SK-N-SH (cell line): ENCODE data around the gene GPRIN3. TPM values are rescaled to one million over a fixed set of nuclear protein-coding genes. Genes with fewer than 3 reads are reported as not detected.

Experiments
- CTCF ChIA-PET: fragments of 300-600, 350-600 bp; formaldehyde crosslinking; extraction: SDS; loops from one replicate; lab custom pipeline; 2021; lab: Yijun Ruan, JAX
- POLR2A ChIA-PET: fragments of 350-600 bp; sonication (Branson Sonifier 250); formaldehyde crosslinking; extraction: SDS; loops from one replicate; lab custom pipeline; 2020; ENCODE audit warnings: antibody characterized with exemption, inconsistent platforms; lab: Yijun Ruan, JAX
- DNase-seq: peaks from one replicate; pipeline ENCODE4 v3.0.0; 2012
- H2AFZ ChIP-seq: fragments of 200-600 bp; sonication (generic); 2 replicates; pipeline ENCODE4 v1.8.1; 2016; ENCODE audit warnings: antibody characterized with exemption, mild to moderate bottlenecking, low read depth
- H3F3A ChIP-seq: fragments of 200-600 bp; sonication (generic); replicated peaks from 2 replicates; pipeline ENCODE3; 2016; ENCODE audit warnings: antibody characterized with exemption, mild to moderate bottlenecking; ENCODE audit not compliant: insufficient read depth
- H3K27ac ChIP-seq, 2 experiments: fragments of 200-500 bp in 1 of 2; fragments of 200-600 bp in 1 of 2; sonication (Bioruptor generic) in 1 of 2; sonication (generic), shearing (Covaris generic) in 1 of 2; 2 replicates each; pipeline versions ENCODE4 v1.5.1 to v1.6.1; 2014 to 2016; ENCODE audit warnings: low read depth in 2 of 2, inconsistent platforms in 1 of 2, low read length in 1 of 2, mild to moderate bottlenecking in 1 of 2, mixed read lengths in 1 of 2
- H3K27me3 ChIP-seq: fragments of 200-600 bp; sonication (generic), shearing (Covaris generic); 2 replicates; pipeline ENCODE4 v1.6.1; 2016; ENCODE audit warnings: mixed run types; ENCODE audit not compliant: insufficient read depth
- H3K36me3 ChIP-seq, 2 experiments: fragments of 200-500 bp in 1 of 2; fragments of 200-600 bp in 1 of 2; sonication (Bioruptor generic) in 1 of 2; sonication (generic) in 1 of 2; replicated peaks in 1 of 2; 2 replicates each; pipeline versions ENCODE3 to v1.5.1; 2014 to 2016; ENCODE audit warnings: low read length in 1 of 2, mild to moderate bottlenecking in 1 of 2; ENCODE audit not compliant: insufficient read depth in 2 of 2, control insufficient read depth in 1 of 2
- H3K4me1 ChIP-seq, 2 experiments: fragments of 200-500 bp in 1 of 2; fragments of 200-600 bp in 1 of 2; sonication (Bioruptor generic) in 1 of 2; sonication (generic), shearing (Covaris generic) in 1 of 2; 2 replicates each; pipeline versions ENCODE4 v1.5.1 to v1.6.1; 2014 to 2016; ENCODE audit warnings: low read depth in 1 of 2, low read length in 1 of 2, mixed run types in 1 of 2; ENCODE audit not compliant: insufficient read depth in 2 of 2, control insufficient read depth in 1 of 2
- H3K4me2 ChIP-seq: fragments of 200-600 bp; sonication (generic), shearing (Covaris generic); 2 replicates; pipeline ENCODE4 v1.6.1; 2017; ENCODE audit warnings: mixed run types
- H3K4me3 ChIP-seq, 2 experiments: fragments of 200-500 bp in 1 of 2; fragments of 200-600 bp in 1 of 2; sonication (Bioruptor generic) in 1 of 2; sonication (generic), shearing (Covaris generic) in 1 of 2; 2 replicates each; pipeline versions ENCODE4 v1.5.1 to v1.8.1; 2014 to 2016; ENCODE audit warnings: low read depth in 2 of 2, inconsistent platforms in 1 of 2, low read length in 1 of 2, mild to moderate bottlenecking in 1 of 2, mixed read lengths in 1 of 2, moderate library complexity in 1 of 2
- H3K79me2 ChIP-seq: fragments of 200-600 bp; sonication (generic); 2 replicates; pipeline ENCODE4 v1.8.1; 2017; ENCODE audit warnings: mild to moderate bottlenecking; ENCODE audit not compliant: insufficient read depth
- H3K9ac ChIP-seq: fragments of 200-600 bp; sonication (generic); 2 replicates; pipeline ENCODE4 v1.6.1; 2017; ENCODE audit warnings: mixed run types
- H3K9me2 ChIP-seq: fragments of 200-600 bp; sonication (generic); 2 replicates; pipeline ENCODE4 v1.6.1; 2017; ENCODE audit warnings: mixed run types
- H3K9me3 ChIP-seq: fragments of 200-600 bp; sonication (generic); 2 replicates; pipeline ENCODE4 v1.6.1; 2017; ENCODE audit warnings: mixed run types, mild to moderate bottlenecking, moderate library complexity
- H4K20me1 ChIP-seq: fragments of 200-600 bp; sonication (generic); 2 replicates; pipeline ENCODE4 v1.6.1; 2017; ENCODE audit warnings: mild to moderate bottlenecking, mixed run types; ENCODE audit not compliant: insufficient read depth
- ELF1 ChIP-seq: IDR thresholded peaks from 2 replicates; pipeline ENCODE4 v1.4.0; 2012
- EZH2phosphoT487 ChIP-seq: fragments of 200-600 bp; sonication (generic); IDR thresholded peaks from 2 replicates; pipeline ENCODE4 v1.6.1; 2017; ENCODE audit warnings: low read depth, mixed run types, mild to moderate bottlenecking, antibody characterized with exemption, moderate library complexity, borderline replicate concordance
- FOXJ3 ChIP-seq: sonication (generic); formaldehyde crosslinking; IDR thresholded peaks from 2 replicates; pipeline ENCODE4 v1.5.1; 2020; ENCODE audit warnings: mild to moderate bottlenecking, missing genetic modification reagents
- FOXM1 ChIP-seq: IDR thresholded peaks from 2 replicates; pipeline ENCODE4 v1.4.0; 2012; ENCODE audit warnings: low read depth, mild to moderate bottlenecking
- JUND ChIP-seq: IDR thresholded peaks from 2 replicates; pipeline ENCODE4 v1.4.0; 2012
- RAD21 ChIP-seq: IDR thresholded peaks from 2 replicates; pipeline ENCODE4 v1.6.1; 2012; ENCODE audit warnings: mild to moderate bottlenecking, low read length
- RXRA ChIP-seq: IDR thresholded peaks from 2 replicates; pipeline ENCODE4 v1.4.0; 2012; ENCODE audit warnings: low read depth, mild to moderate bottlenecking, borderline replicate concordance
- TAF1 ChIP-seq: IDR thresholded peaks from 2 replicates; pipeline ENCODE4 v1.6.1; 2012; ENCODE audit warnings: low read depth, mild to moderate bottlenecking, low read length, moderate library complexity, borderline replicate concordance
- TCF12 ChIP-seq: IDR thresholded peaks from 2 replicates; pipeline ENCODE4 v1.4.0; 2012
- WGBS: methylation state at CpG from one replicate; pipeline ENCODE4 v1.1.6; 2017; ENCODE audit warnings: low lambda C conversion rate; 5-methylcytosine and 5-hydroxymethylcytosine counted together
- polyA plus RNA-seq, 3 experiments: library from polyadenylated mRNA; depleted of rRNA; stranded (reverse); fragments of >200 nt; gene quantifications; 2 replicates each; pipeline ENCODE4 v1.2.3, GENCODE V29; 2012
- TF ChIP-seq, protein P1 (sequence below): fragments of 200-600 bp; sonication (generic); IDR thresholded peaks from 2 replicates; pipeline ENCODE4 v1.6.1; 2017; ENCODE audit warnings: antibody characterized with exemption, mild to moderate bottlenecking, moderate library complexity
- TF ChIP-seq, protein P2 (sequence below): fragments of 150-350 bp; IDR thresholded peaks from 2 replicates; pipeline ENCODE4 v1.6.1; 2016; ENCODE audit warnings: mild to moderate bottlenecking, low read depth, low read length
- TF ChIP-seq, protein P3 (sequence below): IDR thresholded peaks from 2 replicates; pipeline ENCODE4; 2012
- TF ChIP-seq, protein P4 (sequence below): IDR thresholded peaks from 2 replicates; pipeline ENCODE4 v1.4.0; 2012; ENCODE audit warnings: low read depth, borderline replicate concordance
- TF ChIP-seq, protein P5 (sequence below): fragments of 150-350 bp; IDR thresholded peaks from 2 replicates; pipeline ENCODE4 v1.6.1; 2017; ENCODE audit warnings: antibody characterized with exemption, low read length, low read depth, borderline replicate concordance

The GPRIN3 gene
- polyA plus RNA-seq, 1 of the 3 experiments (the other 2 are of a cell fraction): not detected

DNA sequence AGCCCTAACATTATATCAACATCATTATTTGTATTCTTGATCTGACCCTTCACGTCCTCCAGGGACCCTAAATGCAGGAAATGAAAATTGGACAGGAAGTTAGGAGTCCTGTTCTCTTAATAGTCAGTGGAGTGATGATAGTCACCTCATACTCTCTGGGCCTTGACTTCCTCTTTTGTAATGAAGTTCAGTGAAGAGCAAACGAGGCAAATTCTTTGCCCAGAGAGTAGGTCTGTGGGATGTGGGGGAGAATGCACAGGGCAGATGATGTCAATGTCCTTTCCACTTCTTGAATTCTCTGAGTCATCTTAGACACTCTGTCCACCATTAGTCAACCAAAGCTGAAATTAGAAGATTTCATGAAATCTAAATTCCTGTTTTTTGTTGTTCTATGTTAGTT is 17.1 kb upstream of the GPRIN3 start:
- Histone ChIP-seq H3K4me1 (no peaks in the 10 kb centered on the region), H2AFZ (no peak overlapping the region), H3K4me3 (no peak overlapping the region), H3F3A (no peaks in the 10 kb centered on the region), H4K20me1 (no peaks in the 10 kb centered on the region), H3K79me2 (no peaks in the 10 kb centered on the region), H3K9ac (no peak overlapping the region), H3K9me2 (no peaks in the 10 kb centered on the region), H3K27me3 (no peaks in the 10 kb centered on the region), H3K9me3 (no peaks in the 10 kb centered on the region), H3K4me2 (no peak overlapping the region), H3K36me3 (no peaks in the 10 kb centered on the region), H3K27ac (no peak overlapping the region)
- 9% methylated on average over 2 of the region's 2 CpGs for WGBS
- ChIA-PET CTCF (no interaction called here), POLR2A (no interaction called here)
- DNase-seq: no peak
- TF ChIP-seq FOXJ3 (CRISPR knock-in tag) (no peak), EZH2phosphoT487 (no peak), FOXM1 (no peak), JUND (no peak), TAF1 (no peak), RAD21 (no peak), RXRA (no peak), TCF12 (no peak), ELF1 (no peak)
- TF ChIP-seq, protein P1, sequence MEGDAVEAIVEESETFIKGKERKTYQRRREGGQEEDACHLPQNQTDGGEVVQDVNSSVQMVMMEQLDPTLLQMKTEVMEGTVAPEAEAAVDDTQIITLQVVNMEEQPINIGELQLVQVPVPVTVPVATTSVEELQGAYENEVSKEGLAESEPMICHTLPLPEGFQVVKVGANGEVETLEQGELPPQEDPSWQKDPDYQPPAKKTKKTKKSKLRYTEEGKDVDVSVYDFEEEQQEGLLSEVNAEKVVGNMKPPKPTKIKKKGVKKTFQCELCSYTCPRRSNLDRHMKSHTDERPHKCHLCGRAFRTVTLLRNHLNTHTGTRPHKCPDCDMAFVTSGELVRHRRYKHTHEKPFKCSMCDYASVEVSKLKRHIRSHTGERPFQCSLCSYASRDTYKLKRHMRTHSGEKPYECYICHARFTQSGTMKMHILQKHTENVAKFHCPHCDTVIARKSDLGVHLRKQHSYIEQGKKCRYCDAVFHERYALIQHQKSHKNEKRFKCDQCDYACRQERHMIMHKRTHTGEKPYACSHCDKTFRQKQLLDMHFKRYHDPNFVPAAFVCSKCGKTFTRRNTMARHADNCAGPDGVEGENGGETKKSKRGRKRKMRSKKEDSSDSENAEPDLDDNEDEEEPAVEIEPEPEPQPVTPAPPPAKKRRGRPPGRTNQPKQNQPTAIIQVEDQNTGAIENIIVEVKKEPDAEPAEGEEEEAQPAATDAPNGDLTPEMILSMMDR: no peak
- TF ChIP-seq, protein P2, sequence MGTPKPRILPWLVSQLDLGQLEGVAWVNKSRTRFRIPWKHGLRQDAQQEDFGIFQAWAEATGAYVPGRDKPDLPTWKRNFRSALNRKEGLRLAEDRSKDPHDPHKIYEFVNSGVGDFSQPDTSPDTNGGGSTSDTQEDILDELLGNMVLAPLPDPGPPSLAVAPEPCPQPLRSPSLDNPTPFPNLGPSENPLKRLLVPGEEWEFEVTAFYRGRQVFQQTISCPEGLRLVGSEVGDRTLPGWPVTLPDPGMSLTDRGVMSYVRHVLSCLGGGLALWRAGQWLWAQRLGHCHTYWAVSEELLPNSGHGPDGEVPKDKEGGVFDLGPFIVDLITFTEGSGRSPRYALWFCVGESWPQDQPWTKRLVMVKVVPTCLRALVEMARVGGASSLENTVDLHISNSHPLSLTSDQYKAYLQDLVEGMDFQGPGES: no peak
- TF ChIP-seq, protein P3, sequence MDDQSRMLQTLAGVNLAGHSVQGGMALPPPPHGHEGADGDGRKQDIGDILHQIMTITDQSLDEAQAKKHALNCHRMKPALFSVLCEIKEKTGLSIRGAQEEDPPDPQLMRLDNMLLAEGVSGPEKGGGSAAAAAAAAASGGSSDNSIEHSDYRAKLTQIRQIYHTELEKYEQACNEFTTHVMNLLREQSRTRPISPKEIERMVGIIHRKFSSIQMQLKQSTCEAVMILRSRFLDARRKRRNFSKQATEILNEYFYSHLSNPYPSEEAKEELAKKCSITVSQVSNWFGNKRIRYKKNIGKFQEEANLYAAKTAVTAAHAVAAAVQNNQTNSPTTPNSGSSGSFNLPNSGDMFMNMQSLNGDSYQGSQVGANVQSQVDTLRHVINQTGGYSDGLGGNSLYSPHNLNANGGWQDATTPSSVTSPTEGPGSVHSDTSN: no peak
- TF ChIP-seq, protein P4, sequence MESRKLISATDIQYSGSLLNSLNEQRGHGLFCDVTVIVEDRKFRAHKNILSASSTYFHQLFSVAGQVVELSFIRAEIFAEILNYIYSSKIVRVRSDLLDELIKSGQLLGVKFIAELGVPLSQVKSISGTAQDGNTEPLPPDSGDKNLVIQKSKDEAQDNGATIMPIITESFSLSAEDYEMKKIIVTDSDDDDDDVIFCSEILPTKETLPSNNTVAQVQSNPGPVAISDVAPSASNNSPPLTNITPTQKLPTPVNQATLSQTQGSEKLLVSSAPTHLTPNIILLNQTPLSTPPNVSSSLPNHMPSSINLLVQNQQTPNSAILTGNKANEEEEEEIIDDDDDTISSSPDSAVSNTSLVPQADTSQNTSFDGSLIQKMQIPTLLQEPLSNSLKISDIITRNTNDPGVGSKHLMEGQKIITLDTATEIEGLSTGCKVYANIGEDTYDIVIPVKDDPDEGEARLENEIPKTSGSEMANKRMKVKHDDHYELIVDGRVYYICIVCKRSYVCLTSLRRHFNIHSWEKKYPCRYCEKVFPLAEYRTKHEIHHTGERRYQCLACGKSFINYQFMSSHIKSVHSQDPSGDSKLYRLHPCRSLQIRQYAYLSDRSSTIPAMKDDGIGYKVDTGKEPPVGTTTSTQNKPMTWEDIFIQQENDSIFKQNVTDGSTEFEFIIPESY: no peak
- TF ChIP-seq, protein P5, sequence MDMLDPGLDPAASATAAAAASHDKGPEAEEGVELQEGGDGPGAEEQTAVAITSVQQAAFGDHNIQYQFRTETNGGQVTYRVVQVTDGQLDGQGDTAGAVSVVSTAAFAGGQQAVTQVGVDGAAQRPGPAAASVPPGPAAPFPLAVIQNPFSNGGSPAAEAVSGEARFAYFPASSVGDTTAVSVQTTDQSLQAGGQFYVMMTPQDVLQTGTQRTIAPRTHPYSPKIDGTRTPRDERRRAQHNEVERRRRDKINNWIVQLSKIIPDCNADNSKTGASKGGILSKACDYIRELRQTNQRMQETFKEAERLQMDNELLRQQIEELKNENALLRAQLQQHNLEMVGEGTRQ: no peak
